ENCODE results near the gene NAT8.

- TF ChIP-seq CTCF (IDR thresholded peaks at IDR 0.05; ENCODE audit: low read depth, low read length) (no peak), EZH2phosphoT487 (IDR thresholded peaks at IDR 0.05; ENCODE audit: low read depth) (no peak)
These were observed 48.5 kb downstream of the NAT8 start for GRCh38 chr2:73593680-73594079.
